OCI-LY3 (cell line): ENCODE results near the gene DYNLT2B.

ENCODE experiments used
- CTCF ChIP-seq: fragments of 200-600, 300-600 bp; sonication (generic); IDR thresholded peaks from 2 replicates; pipeline ENCODE4 v1.5.1; 2014; ENCODE audit warnings: antibody characterized with exemption, low read length, low read depth
- EZH2phosphoT487 ChIP-seq: fragments of 200-600 bp; shearing (Covaris generic); IDR thresholded peaks from 2 replicates; pipeline ENCODE4 v1.6.1; 2018; ENCODE audit warnings: antibody characterized with exemption, mixed run types, low read depth

DNA sequence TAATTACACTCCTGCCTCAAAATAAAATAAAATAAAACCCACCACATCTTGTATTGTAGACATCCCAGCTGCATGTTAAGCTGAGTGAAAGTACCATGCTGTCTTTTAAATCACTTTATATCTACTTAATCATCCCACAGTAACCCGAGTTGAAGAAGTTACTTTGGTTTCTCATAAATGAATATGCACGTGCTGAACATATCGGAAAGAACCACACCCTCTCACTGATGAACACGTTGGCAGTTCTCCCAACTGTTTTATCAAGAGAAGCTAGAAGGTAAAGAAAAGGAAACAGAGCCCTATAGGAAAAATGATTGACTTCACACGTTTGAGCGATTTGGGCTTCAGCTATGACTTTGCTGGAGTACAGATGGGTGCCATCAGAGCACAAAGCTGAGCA is 36.1 kb upstream of the DYNLT2B start:
- TF ChIP-seq CTCF (no peak), EZH2phosphoT487 (no peak)
